HL-60 (cell line): ENCODE measurements around the gene TFB2M.

Source experiments
- DNase-seq, 2 experiments: peaks; one replicate each; pipeline ENCODE4 v3.0.0-alpha.2; 2010 to 2020; ENCODE audit warnings: low read depth in 1 of 2, low spot score in 1 of 2
- H3K27ac ChIP-seq: fragments of 250-450 bp; sonication (Bioruptor Pico); replicated peaks from 2 replicates; pipeline ENCODE4 v1.5.1; 2020; ENCODE audit warnings: mild to moderate bottlenecking, moderate library complexity
- H3K27me3 ChIP-seq: fragments of 250-450 bp; sonication (Bioruptor Pico); 2 replicates; pipeline ENCODE4 v1.5.1; 2021; ENCODE audit warnings: mild to moderate bottlenecking, moderate library complexity; ENCODE audit not compliant: insufficient read depth, poor library complexity, severe bottlenecking
- H3K4me3 ChIP-seq: replicated peaks from 2 replicates; pipeline ENCODE4 v1.5.1; 2011; ENCODE audit warnings: mild to moderate bottlenecking, control low read depth, low read length; ENCODE audit not compliant: insufficient read depth
- GABPA ChIP-seq: IDR thresholded peaks from 2 replicates; pipeline ENCODE4 v1.6.1; 2012; ENCODE audit warnings: low read depth
- POLR2AphosphoS5 ChIP-seq: IDR thresholded peaks from 2 replicates; pipeline ENCODE4 v1.6.1; 2012; ENCODE audit warnings: low read depth
- SPI1 ChIP-seq: IDR thresholded peaks from 2 replicates; pipeline ENCODE4 v1.6.1; 2012; ENCODE audit warnings: low read depth, mild to moderate bottlenecking, borderline replicate concordance
- long read RNA-seq: library from polyadenylated mRNA; unstranded; transcript quantifications from one replicate; pipeline ENCODE4 v2.0.0, GENCODE V29; 2020
- TF ChIP-seq, protein P1 (sequence below): IDR thresholded peaks from one replicate; pipeline ENCODE4 v1.5.1; 2011; ENCODE audit warnings: low read length, control low read depth, inconsistent platforms; ENCODE audit not compliant: insufficient read depth
- TF ChIP-seq, protein P2 (sequence below): IDR thresholded peaks from 2 replicates; pipeline ENCODE4 v1.6.1; 2012; ENCODE audit warnings: low read depth; ENCODE audit not compliant: insufficient replicate concordance

TFB2M gene, protein sequence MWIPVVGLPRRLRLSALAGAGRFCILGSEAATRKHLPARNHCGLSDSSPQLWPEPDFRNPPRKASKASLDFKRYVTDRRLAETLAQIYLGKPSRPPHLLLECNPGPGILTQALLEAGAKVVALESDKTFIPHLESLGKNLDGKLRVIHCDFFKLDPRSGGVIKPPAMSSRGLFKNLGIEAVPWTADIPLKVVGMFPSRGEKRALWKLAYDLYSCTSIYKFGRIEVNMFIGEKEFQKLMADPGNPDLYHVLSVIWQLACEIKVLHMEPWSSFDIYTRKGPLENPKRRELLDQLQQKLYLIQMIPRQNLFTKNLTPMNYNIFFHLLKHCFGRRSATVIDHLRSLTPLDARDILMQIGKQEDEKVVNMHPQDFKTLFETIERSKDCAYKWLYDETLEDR
- long read RNA-seq, transcript TFB2M-201 (8 exons, 1,848 nt), result major isoform, 171 of 205 reads
- long read RNA-seq, partial matches to known transcripts, result 0 of 205 reads
- long read RNA-seq, other reads (novel, unspliced or antisense), result 34 of 205 reads

DNA sequence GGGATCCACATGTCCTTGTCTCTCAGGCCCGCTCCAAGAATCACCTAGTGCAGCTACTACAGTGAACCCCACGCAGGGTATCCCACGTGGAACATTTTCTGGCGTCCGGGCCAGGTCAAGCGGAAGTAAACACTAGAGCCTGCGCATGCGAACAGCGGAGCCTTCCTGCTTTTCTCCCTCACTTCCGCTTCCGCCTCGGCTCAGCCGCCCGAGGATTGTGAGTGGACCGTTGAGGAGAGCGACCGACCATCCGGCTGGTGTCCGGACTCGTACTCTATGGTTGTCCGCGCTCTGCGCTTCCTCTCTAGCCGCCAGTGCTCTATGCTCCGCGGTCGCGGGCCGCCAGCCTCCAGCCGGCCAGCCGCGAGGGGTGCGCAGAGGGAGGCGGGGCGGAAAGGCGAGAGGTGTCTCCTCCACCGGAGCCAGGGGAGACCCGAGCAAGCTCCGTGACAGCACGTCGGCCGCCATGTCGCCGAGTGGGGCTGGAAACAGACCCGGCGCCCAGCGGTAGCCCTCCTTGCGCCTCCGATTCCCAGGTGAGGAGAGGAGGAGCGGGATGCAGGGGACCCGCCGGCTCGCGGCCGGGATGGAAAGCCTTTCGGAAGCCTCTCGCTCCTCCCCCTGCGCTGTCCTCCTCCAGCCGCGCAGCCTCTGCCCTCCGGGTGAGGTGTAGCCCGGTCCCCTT, at the start of gene TFB2M, which contains the start of gene CNST:
Gene TFB2M (minus strand): TSS at position 134 of the 685 bp plus-strand sequence. CDS start 123 bp downstream, at position 11.
Gene CNST (plus strand): TSS at position 329 of the 685 bp plus-strand sequence. CDS start 25,107 bp downstream, outside the sequence.
- Histone ChIP-seq H3K27ac (peak within 1 kb of the TSS; percentile 77), H3K4me3 (peak within 1 kb of the TSS; percentile 99), H3K27me3 (no peaks in the 10 kb centered on the region)
- peak; percentile 72 for TF ChIP-seq POLR2AphosphoS5
- TF ChIP-seq GABPA, result peak; percentile 92
- TF ChIP-seq, protein P1, sequence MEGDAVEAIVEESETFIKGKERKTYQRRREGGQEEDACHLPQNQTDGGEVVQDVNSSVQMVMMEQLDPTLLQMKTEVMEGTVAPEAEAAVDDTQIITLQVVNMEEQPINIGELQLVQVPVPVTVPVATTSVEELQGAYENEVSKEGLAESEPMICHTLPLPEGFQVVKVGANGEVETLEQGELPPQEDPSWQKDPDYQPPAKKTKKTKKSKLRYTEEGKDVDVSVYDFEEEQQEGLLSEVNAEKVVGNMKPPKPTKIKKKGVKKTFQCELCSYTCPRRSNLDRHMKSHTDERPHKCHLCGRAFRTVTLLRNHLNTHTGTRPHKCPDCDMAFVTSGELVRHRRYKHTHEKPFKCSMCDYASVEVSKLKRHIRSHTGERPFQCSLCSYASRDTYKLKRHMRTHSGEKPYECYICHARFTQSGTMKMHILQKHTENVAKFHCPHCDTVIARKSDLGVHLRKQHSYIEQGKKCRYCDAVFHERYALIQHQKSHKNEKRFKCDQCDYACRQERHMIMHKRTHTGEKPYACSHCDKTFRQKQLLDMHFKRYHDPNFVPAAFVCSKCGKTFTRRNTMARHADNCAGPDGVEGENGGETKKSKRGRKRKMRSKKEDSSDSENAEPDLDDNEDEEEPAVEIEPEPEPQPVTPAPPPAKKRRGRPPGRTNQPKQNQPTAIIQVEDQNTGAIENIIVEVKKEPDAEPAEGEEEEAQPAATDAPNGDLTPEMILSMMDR, result no peak
- TF ChIP-seq SPI1, result peak; percentile 87
- TF ChIP-seq, protein P2, sequence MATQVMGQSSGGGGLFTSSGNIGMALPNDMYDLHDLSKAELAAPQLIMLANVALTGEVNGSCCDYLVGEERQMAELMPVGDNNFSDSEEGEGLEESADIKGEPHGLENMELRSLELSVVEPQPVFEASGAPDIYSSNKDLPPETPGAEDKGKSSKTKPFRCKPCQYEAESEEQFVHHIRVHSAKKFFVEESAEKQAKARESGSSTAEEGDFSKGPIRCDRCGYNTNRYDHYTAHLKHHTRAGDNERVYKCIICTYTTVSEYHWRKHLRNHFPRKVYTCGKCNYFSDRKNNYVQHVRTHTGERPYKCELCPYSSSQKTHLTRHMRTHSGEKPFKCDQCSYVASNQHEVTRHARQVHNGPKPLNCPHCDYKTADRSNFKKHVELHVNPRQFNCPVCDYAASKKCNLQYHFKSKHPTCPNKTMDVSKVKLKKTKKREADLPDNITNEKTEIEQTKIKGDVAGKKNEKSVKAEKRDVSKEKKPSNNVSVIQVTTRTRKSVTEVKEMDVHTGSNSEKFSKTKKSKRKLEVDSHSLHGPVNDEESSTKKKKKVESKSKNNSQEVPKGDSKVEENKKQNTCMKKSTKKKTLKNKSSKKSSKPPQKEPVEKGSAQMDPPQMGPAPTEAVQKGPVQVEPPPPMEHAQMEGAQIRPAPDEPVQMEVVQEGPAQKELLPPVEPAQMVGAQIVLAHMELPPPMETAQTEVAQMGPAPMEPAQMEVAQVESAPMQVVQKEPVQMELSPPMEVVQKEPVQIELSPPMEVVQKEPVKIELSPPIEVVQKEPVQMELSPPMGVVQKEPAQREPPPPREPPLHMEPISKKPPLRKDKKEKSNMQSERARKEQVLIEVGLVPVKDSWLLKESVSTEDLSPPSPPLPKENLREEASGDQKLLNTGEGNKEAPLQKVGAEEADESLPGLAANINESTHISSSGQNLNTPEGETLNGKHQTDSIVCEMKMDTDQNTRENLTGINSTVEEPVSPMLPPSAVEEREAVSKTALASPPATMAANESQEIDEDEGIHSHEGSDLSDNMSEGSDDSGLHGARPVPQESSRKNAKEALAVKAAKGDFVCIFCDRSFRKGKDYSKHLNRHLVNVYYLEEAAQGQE, result no peak
- peak; percentile 98 to 99 for DNase-seq

DNA sequence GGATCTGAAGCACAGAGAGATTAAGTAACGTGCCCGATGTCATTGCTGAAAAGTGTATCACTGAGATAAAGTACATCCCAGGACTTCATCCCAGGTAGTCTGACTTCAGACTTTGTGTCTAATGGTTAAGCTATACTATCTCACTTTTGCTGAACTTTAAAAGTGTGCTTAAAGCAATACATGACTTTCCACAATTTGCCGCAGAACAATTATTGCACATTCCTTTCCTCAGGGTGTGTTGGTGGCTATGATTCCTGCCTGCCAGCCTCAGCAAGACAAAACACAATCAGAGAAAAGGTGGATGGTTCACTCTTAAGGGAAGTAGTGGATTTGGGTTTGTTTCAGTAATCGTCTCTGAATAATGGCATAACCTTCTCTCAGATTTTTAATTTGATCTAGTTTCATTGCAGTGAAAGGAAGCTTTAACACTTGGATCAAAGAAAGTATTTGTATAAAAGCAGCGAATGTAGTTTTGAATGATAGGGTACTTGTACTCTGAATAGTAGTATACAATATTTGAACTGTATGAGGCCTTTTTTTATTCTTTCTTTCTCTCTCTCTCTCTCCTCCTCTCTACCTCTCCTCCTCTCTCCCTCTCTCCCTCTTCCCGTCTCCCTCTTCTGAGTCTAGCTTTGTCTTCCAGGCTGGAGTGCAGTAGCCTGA, 47.2 kb upstream of the TFB2M start:
- no peak for DNase-seq
- H3K27me3 ChIP-seq, result no peaks in the 10 kb centered on the region
- no peak overlapping the region for H3K4me3 ChIP-seq
- no peak for TF ChIP-seq SPI1
- TF ChIP-seq, protein P1, result no peak
- TF ChIP-seq POLR2AphosphoS5, result no peak
- TF ChIP-seq, protein P2, result no peak
- TF ChIP-seq GABPA, result no peak
- no peak overlapping the region for H3K27ac ChIP-seq

DNA sequence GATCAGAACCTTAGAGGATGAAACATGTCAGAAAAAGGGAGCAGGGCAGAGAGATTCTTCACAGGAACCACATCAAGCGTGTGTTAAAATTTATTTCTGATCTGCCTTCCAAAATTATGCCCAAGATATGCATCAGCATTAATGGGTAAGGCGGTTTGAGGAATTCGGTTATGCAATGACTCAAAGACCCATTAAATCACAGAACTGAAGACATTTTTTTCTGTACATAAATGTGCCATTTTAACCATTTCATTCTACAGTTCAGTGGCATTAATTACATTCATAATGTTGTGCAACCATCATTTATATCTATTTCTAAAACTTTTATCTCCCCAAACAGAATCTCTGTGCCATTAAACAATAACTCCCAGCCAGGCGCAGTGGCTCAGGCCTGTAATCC, 43.6 kb upstream of the TFB2M start:
- Histone ChIP-seq H3K27me3 (no peaks in the 10 kb centered on the region), H3K4me3 (no peak overlapping the region), H3K27ac (no peak overlapping the region)
- DNase-seq, result no peak
- TF ChIP-seq, protein P2, result no peak
- TF ChIP-seq GABPA, result no peak
- TF ChIP-seq POLR2AphosphoS5, result no peak
- TF ChIP-seq, protein P1, result no peak
